H54 (cell line): Measurements from ENCODE around the gene TMEM14A.
"Not testable (repeated sequence)": the region's sequence is repeated elsewhere in the genome, so short reads cannot be mapped to it uniquely, and the experiment has no call there.

Experiments used
- DNase-seq: peaks from one replicate; pipeline ENCODE4 v3.0.0; 2011; ENCODE audit warnings: low spot score, mixed read lengths; ENCODE audit not compliant: insufficient read length
- FAIRE-seq: peaks from 3 replicates; lab custom pipeline; 2011; peaks lifted over from hg19 to GRCh38; lab: Jason Lieb, UNC
- POLR2A ChIP-seq: IDR thresholded peaks from 2 replicates; pipeline ENCODE4 v1.6.1; 2011; ENCODE audit warnings: low read depth, mild to moderate bottlenecking, low read length

The TMEM14A gene

DNA sequence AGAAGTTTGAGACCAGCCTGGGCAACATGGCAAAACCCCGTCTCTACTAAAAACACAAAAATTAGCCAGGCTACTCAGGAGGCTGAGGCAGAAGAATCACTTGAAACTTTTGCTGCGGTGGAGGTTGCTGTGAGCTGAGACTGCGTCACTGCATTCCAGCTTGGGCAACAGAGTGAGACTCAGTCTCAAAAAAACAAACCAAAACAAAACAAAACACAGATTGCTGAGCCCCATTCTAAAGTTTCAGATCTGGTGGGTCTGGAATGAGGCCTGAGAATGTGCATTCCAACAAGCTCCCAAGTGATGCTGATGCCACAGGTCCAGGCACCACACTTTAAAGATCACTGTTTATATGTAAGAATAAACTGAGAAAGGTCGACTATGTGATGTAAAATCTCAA lies 24.9 kb upstream of the TMEM14A start:
- DNase-seq (no peak), FAIRE-seq (no peak)
- TF ChIP-seq POLR2A, result no peak

DNA sequence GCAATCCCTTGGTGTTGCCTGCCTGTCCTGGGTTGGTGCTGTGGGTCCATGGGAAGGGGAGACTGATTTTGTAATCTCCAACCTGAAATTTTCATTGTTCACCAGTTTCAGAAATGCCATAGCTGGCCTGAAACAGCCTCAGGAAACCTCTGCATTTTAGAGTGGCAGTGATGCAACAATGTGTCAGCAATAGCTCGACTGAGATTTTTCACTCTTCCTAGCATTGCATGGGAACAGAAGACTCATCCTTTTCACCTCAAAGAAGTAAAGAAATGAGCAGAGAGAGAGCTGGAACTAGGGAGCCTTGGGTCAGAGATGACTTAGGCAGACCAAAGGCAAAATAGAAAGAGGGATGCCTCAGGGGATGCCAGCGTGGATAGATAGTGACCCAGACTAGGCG lies 23.7 kb upstream of the TMEM14A start:
- DNase-seq (no peak), FAIRE-seq (no peak)
- no peak for TF ChIP-seq POLR2A

DNA sequence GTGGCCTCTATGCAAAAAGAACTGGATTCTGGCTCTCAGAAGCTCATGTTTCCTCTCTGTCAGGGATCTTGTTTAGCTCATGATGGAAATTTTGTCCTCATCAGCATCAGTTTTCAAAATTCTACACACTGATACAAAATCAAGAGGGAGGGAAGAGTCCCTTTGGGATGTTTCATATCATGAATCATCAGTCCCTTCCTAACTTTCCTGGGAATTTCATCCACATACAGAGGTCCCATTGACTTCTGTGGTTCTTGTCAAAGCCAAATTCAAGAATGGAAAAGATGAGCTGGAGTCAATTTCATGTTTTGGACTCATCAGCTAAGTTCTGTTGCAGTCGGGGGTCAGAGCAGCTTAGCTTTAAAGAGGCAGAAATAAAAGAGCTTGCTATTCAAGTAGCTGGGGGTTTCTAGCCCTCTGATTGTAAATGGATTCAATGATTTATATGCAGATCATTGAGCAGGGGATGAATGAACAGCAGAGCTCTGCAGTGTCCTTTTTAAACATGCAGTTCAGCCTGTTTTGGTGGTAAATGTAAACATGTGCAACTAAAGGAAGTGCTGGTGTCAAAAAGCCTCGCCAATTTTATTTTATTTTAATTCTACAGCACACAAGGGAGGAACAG lies 21.3 kb upstream of the TMEM14A start:
- FAIRE-seq (no peak), DNase-seq (no peak)
- no peak for TF ChIP-seq POLR2A

DNA sequence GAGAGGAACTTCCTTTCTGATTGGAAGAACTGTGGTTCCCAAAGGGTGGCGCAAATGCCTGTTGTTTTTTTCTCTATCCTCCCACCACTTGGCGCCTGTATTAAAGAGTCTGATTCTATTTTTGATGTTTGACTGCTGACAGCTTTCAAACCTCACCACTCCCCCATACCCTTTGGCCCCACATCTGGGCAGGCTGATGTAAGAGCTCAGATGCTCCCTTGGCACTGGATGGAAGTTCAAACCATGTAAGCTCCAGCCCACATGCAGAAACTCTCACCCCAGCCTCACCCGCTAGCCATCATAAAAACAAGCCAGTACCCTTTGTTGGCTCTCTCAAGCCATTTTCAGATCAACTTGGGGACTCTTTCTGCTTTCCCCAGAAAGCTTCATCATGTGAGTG lies 20.0 kb upstream of the TMEM14A start:
- no peak for TF ChIP-seq POLR2A
- FAIRE-seq (no peak), DNase-seq (no peak)

DNA sequence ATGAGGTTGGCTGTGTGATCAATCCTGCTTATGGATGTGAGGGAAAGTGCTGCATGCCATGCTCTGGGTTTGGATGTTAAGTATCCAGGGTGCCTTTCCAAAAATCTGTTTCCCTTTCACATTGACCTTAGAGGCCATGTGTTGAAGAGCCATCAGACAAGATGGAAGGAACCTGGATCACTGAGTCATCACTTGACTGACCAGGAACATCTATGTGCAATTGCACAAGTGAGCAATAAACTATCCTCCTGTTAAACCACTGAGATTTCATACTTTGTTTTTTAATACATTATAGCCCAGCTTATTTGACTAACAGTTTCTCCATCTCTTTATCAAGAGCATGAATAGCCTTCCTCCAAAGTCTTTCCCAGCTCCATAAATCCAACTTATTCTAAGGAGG lies 17.8 kb upstream of the TMEM14A start:
- FAIRE-seq, result no peak

GRCh38 chr6:52654007-52654406 lies 16.9 kb upstream of the TMEM14A start:
- FAIRE-seq (no peak), DNase-seq (no peak)
- no peak for TF ChIP-seq POLR2A

More for the DNA sequence above, 17.8 kb upstream of the TMEM14A start:
- no peak for TF ChIP-seq POLR2A
- DNase-seq, result no peak

- DNase-seq (no peak), FAIRE-seq (no peak)
- TF ChIP-seq POLR2A, result no peak
These were observed 16.3 kb upstream of the TMEM14A start for GRCh38 chr6:52654592-52654991.

- DNase-seq, FAIRE-seq: not testable (repeated sequence)
These were observed 15.0 kb upstream of the TMEM14A start for GRCh38 chr6:52655941-52656340.

- TF ChIP-seq POLR2A, result no peak
- DNase-seq (no peak), FAIRE-seq (no peak)
These were observed 13.0 kb upstream of the TMEM14A start for GRCh38 chr6:52657870-52658269.

GRCh38 chr6:52661551-52661950 lies 9.4 kb upstream of the TMEM14A start:
- TF ChIP-seq POLR2A, result no peak
- DNase-seq (no peak), FAIRE-seq (no peak)

DNA sequence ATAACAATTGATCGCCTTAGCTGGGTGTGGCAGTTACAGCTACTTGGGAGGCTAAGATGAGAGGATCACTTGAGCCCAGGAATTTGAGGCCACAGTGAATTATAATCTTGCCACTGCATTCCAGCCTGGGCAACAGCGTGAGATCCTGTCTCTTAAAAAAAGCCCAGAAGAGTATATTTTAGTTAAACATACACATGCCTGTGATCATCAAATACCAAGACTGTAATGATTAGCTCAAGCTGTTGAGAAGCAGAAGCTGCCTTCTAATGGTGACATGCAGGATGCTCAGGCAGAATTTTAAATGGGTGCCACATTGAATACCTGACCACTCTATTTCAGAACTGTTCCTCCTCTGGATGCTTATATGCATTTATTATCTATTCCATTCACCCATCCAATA lies 8.9 kb upstream of the TMEM14A start:
- DNase-seq (no peak), FAIRE-seq (no peak)
- no peak for TF ChIP-seq POLR2A

GRCh38 chr6:52663120-52663935 lies 7.6 kb upstream of the TMEM14A start:
- FAIRE-seq (peak; percentile 82), DNase-seq (peak; percentile 65)
- TF ChIP-seq POLR2A, result no peak

DNA sequence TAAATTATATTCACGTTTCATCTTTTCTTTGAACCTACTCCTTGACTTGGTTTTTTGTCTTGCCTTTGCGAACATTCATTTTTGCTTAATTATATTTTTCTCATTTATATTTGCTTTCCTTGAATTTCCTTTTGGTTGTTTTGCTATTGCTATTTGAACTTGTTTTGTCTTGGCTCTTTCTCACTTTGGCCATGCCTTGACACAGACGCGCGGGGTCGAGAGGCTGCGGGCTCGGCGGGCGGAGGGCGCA lies 7.1 kb upstream of the TMEM14A start:
- DNase-seq (no peak), FAIRE-seq (no peak)
- TF ChIP-seq POLR2A, result no peak

DNA sequence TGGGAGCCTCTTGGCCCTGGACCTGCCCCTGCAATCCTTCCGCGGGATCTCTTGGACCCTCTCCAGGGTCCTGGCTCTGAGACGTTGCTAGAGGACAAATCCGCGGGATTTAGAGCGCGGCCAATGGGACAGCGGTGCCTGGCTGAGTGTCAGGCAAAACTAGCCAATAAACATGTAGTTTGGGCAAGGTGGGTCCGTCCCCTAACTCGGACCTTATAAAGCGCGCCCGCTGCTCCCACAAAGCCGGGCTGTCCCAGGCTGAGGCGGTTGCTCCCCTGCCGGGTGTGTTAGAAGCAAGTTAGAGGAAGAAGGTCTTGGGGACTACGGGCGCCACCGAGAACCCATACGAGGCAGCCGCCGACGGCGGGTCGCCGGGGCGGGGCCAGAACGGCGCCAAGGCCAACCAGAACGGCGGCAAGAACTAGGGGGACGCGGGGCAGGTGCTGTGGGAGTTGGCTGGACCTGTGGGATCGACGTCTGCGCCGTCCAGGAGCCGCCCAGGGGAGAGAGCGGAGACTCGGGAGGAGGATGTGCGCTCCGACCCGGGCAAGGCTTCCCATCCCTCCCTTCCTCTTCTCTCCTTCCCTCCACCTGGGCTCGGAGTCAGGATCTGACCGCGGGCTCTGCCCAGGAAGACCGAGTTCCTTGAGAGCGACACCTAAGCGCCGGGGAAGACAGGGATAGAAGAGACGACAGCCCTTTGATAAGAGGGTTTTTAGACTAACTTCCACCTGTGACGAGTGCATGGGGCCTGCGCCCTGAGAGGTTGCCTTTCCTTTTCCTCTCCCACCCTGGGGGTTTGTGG lies 6.5 kb upstream of the TMEM14A start:
- DNase-seq (peak; percentile 98), FAIRE-seq (peak; percentile 92)
- TF ChIP-seq POLR2A, result peak; percentile 95
